ENCODE measurements around the gene SMAD6.
A peak's percentile ranks its signal among the peaks of the same experiment; 100 is the strongest.

The SMAD6 gene

GRCh38 chr15:66760968-66761725, 59.1 kb downstream of the SMAD6 start:
- no peak for DNase-seq

- DNase-seq: no peak
Observed at GRCh38 chr15:66761726-66762595, 59.9 kb downstream of the SMAD6 start.

GRCh38 chr15:66763186-66764071, 61.4 kb downstream of the SMAD6 start:
- DNase-seq: no peak

- DNase-seq: no peak
Observed at GRCh38 chr15:66764072-66764786, 62.2 kb downstream of the SMAD6 start.

- DNase-seq: no peak
Observed at GRCh38 chr15:66765478-66766281, 63.6 kb downstream of the SMAD6 start.

- DNase-seq: no peak
Observed at GRCh38 chr15:66766282-66767230, 64.5 kb downstream of the SMAD6 start.

- no peak for DNase-seq
Observed at GRCh38 chr15:66767240-66767659, 65.2 kb downstream of the SMAD6 start.

- DNase-seq: no peak
Observed at GRCh38 chr15:66768987-66769386, 67.0 kb downstream of the SMAD6 start.

- no peak for DNase-seq
Observed at GRCh38 chr15:66770518-66771350, 68.7 kb downstream of the SMAD6 start.

- DNase-seq: no peak
Observed at GRCh38 chr15:66771351-66771650, 69.3 kb downstream of the SMAD6 start.

- no peak for DNase-seq
Observed at GRCh38 chr15:66772604-66773128, 70.6 kb downstream of the SMAD6 start.

GRCh38 chr15:66773129-66773873, 71.3 kb downstream of the SMAD6 start:
- DNase-seq: no peak

- DNase-seq: peak; percentile 24
Observed at GRCh38 chr15:66774001-66774814, 72.2 kb downstream of the SMAD6 start.

GRCh38 chr15:66775127-66776105, 73.4 kb downstream of the SMAD6 start:
- no peak for DNase-seq

- DNase-seq: no peak
Observed at GRCh38 chr15:66777054-66777453, 75.0 kb downstream of the SMAD6 start.
